HG02642 (cell line): Measurements from ENCODE around the gene NPTN.
"Not testable (repeated sequence)": the region's sequence is repeated elsewhere in the genome, so short reads cannot be mapped to it uniquely, and the experiment has no call there.

Experiments
- ATAC-seq: cut with Tn5 transposase; IDR thresholded peaks from one replicate; pipeline ENCODE4 v1.9.1; 2021; ENCODE audit warnings: mild to moderate bottlenecking; ENCODE audit not compliant: unreplicated experiment, poor library complexity

NPTN gene

DNA sequence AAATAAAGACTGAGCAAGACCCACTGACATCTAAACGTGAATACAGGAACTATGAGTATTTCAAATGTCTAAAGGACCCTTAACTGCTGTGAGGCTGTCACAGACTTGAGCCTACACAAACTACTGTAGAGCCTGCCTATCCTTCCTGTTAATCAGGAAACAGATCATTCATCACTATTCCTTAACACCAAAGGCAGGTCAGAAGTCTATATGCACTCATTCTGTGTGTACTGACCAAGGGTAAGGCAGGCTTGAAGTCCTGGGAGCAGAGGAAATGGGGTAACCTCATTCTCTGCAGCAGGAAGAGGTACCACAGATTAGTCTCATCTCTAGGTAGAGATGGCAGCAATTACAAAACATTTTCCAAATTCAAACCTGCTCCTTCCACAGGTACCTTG lies 30.7 kb downstream of the NPTN start:
- no peak for ATAC-seq

DNA sequence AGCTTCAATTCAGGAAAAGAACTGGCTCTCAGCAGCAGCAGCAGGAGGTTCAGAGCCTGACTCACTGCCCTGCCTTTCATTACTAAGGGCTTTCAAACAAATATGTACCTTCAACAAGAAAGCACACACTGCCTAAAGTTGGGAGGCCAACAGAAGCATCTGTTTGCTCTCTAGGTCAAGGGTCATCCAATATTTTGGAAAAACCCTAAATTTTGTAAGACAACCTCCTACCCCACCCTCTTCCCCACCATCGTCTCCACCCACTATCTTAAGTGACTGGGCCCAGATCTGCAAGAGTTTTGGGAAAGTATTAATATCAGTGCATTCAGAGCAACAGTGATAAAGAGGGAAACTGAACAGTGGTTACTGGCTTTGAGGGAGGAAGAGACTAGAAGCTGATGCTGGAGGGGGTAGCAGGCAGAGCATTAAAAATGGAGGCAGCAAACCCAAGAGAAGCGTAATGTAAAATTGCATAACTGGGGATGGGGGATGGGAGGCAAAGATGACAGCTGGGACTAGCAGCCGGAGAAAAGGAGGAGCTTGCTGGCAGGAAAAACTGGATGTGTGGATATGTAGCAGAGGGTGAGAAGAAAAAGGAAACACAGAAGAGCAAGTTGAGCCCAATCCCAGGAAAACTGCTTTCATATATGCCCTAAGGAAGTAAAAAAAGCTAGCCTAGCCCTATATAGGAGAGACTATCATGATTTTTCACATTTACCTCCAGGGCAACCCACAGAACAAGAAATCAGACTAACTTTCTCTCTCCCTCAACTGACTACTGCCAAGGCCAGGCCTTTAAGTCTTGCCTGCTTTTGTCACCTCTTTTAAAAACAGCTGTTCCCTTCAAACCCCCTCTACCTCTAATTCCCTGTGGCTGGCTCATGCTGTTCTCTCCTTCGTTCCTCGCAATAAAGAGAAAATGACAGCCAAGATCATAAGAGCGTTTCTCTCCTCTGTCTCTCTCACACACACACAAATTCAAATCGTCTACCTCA lies 31.4 kb downstream of the NPTN start:
- no peak for ATAC-seq

DNA sequence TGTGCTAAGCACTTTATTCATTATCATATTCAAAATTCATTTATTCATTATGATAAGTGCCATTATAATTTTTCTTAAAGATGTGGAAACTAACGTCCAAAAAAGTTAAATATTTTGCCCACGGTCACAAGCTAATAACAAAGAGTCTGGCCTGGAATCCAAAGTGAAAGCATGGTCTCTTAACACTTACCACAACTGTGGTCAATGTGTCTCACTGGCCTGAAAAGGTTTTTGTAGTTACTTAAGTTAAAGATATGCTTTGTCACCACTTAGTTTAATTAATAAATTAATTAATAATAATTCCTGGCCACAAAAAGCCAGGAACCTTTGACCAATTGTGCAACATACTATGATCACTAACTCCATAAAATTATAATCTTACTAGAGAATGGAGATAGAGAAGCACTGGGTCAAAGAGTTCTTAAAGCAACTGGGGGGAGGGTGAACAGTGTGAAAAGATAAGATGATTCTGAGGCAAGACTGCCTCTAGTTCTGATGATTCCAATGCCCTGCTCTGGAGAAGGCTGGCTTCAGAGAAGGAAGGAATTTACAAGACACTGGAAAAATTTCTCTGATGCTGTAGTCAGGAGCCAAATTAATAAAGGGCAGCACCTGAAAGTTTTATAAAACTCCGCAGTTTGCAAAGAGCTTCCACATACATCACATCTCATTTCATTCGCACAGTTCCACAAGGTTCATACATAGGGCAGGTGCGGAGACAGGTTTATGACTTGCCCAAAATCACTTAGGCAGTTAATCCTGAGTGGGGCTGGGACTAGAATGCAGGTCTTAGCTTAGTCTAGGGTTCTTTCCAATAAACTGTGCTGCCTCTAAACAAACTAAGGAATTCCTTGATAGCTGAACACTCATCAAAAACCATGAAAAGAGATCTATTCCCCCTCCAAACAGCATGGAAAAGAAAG lies 32.5 kb downstream of the NPTN start:
- no peak for ATAC-seq

DNA sequence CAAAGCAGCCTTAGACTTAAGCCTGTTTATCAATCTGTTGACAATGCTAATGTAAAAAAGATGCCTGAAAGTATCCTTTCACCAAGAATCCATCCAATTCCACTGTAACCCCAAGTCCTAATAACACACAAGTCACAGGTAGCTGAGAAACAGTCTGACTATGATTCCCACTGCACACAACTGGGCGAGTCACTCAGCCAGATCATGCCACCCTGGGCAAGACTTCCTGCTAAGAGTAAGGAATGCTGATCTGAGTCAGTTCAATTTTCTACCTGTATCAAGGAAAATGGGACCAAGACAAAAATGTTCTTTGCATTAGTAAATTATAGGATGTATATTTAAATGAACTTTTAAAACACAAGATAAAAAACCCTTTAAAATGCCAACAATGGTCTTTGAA lies 33.3 kb downstream of the NPTN start:
- no peak for ATAC-seq

DNA sequence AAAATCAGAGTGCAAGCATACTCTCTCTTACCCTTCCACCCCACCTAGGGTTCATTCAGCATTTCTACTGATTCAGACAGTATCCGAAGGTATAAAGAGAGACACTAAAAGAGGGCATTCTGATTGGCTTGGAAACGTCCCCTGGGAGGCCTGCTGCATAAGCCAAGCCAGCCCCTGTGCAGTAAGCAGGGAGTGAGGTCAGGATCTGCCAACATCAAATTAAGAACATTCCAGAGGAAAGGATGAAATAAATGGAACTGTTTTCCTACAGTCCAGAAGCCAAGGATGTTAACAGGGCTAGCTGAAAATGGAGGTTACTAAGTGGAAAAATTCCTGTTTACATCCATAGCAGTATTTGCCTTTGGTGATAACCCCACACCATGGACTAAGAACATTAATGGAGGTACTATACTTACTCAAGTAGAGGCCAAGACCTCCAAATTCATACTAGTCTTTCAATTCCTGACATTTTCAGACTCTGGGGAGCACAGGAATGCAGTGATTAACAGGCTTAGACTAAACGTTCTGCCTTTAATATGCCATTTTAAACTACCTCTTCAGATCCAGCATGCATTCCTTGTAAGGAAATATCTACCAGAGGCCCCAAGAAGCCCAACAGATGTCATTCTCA lies 34.5 kb downstream of the NPTN start:
- ATAC-seq = no peak

DNA sequence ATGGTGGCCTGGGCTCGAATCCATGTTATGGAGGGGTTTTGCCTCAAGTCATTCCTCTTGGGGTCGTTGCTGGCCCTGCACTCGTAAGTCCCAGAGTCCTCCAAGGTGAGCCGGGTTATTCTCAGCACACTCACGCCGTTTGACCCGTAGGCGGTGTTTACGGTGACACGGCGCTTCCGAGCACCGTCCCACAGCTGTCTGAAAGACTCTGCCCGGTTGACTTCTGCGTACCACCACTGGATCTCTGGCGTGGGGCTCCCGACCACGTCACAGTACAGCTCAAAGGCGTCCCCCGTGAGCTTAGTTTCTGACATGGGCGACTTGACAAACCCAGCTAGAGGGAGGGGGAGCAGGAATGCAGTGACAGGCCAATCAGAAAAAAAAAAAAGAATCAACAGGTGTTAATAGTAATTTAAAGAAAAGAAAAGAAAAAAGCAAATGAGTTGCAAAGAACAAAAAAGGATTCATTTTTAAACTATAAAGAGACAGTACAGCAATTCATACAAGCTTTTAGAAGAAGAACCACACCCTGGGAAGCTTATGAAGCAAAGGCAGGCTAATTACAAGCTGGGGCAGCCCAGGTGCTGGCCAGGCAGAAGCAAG lies 36.1 kb downstream of the NPTN start:
- no peak for ATAC-seq

DNA sequence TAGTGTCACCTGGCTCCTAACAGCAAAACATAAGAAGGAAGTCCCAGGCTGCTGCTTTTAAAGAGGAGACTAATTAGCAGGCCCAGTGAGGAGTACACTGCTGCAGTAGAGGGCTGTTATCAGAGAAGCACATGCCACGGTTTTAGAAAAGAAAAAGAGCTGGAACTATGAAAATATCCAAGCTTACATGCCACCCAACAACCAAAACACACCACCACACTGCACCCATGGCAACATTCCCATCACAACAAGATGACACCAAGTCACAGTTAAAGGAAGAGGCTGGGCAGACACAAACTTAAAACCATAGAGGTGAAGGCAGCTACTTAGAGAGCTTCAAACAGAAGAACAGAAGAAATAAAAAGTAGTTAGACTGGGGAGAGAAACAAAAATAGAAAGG lies 37.0 kb downstream of the NPTN start:
- ATAC-seq = no peak

DNA sequence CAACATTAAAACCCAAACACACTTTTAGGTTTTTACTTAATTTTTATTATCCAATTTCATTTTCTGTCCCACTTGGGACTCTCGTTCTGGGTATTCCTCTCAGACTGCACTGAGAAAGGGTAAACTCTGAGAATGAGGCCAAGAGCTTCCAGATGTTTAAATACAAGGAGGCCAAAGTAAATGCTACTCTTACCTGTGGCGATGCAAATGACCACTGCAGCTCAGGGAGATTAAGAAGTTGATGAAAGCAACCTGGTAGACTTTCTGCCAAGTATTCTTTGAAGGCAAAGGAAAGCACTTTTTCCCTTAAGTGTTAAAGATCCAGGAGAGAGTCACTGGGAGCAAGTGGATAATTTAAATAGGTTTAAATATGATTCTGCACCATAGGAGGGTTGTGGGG lies 39.1 kb downstream of the NPTN start:
- ATAC-seq = no peak

DNA sequence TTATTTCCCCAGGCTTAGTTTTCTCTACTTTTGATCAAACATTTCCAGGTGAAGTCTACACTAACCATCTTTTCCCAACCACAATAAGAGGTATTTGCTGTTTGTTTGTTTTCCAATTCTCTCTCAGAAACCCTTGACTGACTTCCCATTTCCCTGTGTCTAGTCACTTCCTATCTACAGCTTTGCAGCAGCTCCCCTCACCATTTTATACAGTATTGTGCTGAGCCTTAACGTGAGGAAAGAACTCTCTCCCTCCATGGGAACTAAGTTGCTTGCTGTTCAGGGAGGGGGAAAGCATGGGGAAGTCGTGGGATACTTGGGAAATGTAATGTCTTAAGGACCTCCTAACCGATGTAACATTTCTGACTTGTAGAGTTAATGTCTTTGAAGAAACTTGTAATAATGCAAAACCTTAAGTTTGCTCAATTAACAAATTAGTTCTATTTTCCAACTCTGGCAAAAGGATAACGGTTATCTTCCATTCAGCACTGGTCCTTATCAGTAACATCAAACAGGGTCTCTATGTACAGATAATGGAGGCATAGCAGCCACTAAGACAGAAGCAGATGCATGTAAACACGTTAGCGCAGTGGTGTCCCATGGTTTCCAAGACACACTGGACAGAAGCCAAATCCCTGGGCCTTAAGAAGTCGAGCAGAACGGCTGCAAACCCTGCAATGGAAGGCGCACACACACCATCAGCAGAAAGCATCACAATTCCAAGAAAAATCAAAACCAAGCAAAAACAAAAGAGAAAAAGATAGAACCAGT lies 39.7 kb downstream of the NPTN start:
- no peak for ATAC-seq

DNA sequence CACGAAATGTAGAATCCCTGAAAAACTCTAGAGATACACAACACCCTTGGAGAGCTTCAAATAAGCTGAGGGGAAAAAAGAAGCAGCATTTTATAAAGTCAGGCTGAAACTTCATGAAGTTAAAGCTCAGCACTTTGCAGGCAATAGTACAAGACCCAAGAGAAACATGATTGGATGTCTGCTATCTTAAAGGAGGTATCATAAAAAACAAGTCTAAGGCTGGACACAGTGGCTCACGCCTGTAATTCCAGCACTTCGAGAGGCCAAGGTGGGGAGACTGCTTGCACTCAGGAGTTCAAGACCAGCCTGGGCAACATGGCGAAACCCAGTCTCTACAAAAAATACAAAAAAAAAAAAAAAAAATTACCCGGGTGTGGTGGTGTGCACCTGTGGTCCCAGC lies 42.9 kb downstream of the NPTN start:
- no peak for ATAC-seq

DNA sequence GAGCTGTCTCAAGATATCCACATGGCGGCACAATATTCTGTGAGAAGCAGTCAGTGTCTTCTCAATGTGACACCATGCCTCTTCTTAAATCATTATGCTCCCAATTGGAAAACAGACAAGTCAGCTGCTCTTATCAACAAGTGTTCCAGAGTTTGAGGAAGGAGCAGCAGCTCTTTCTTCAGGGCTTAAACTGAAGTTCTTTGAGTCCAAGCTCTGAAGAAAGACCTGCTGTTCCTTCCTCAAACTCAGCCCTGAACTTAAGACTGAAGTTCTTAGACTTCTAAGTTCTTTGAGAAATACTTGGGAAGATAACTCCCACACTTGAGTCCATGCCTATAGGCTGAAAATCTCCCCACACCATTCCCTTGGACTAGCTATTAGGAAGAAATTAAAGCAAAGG lies 43.4 kb downstream of the NPTN start:
- no peak for ATAC-seq

DNA sequence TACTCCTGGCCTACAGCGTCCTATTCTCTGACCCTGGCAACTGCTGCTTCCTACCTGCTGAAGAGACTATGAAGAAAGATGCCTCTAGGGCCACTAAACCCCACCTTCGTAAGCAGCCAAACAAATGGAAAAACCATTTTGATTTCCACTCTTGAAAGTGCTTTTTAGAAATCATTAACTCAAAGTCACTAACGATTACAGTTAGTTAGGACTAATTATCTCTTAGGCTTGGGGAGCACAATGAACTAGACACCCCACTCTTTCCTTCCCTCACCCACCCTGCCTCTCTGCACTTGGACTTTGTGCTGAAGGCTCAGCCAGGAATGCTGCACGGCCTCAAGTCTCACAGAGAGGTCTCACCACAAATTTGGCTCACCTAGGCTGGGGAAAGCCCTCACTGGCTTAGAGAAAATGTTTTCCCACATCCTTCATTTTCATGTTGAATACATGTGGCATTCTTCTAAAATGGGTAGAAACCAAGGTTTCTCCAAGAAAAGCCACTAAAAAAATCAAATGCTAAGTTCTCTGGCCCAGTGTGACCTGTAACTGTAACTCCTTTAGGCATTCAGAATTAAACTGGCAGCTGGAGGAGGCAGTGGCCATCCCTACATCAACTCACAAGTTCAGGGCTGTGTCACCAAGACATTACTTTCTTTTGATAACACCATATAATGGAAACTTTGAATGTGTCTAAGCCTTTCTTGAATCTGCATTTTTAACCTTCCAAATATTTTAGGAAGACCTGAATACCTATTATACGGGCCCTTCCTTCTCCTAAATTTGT lies 47.1 kb downstream of the NPTN start:
- ATAC-seq = no peak

DNA sequence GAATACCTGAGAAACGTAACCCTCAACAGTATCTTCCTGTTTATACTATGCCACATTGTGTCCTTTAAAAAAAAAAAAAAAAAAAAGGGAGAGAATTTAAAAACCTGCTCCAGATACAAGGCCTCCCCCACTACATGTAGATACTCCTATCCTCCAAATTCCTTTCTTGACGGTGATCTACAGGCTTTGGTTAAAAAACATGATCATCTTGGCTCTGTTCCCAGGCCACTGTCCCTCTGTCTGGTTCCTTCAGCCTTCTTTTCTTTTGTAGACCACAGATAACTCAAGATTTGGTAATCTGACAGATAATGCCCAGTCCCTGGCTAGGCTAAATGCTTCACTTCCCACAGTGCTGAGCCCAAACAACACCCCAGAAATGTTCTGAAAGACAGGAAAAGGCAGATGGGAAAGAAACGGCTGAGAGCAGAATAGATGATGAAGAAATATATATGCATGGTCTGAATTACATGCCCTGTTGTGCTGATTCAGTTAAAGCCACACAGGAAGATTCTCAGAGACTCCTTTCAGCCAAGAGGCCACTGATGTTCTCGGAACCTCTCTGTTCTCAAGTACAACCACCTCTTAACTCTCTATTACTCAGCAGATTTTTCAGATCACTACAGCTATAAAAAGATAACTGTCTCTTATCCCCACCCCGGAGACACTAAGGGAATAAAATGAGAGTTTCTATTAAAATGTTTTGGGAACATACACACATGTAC lies 48.3 kb downstream of the NPTN start:
- ATAC-seq = no peak

DNA sequence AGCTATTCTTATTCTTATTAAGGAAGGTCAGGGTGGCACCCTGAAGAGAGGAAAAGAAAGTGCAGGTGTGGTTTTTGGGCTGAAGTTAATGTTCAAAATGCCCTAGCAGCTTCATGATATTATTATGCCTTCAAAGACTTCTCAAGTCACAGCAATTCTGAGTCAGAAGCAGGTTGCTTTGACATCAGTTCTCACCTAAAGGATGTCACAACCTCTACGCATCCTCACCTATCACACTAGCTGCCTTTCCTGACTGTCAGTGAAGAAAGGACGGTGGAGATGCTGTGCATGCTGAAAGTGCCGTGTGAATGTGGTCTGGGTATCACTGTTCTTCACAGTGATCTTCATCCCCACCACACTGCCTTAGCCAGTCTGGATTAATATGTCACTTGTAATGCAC lies 49.6 kb downstream of the NPTN start:
- no peak for ATAC-seq

DNA sequence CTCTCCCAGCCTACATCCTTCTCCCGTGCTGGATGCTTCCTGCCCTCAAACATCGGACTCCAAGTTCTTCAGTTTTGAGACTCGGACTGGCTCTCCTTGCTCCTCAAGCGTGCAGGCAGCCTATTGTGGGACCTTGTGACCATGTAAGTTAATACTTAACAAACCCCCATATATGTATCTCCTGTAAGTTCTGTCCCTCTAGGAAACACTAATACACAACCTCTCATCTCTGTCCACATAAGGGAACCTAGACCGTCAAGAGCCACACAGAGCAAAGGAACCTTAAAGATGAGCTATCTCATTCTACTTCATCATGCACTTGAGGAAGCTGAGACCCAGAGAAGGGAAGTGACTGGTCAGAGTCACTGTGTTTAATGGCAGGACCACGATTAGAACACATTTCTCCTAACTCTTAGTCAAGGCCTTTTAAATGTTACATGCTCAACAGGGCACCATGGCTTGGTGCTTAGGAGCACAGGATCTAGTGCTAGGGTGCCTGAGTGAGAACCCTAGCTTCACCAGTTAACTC lies 50.3 kb downstream of the NPTN start:
- no peak for ATAC-seq

DNA sequence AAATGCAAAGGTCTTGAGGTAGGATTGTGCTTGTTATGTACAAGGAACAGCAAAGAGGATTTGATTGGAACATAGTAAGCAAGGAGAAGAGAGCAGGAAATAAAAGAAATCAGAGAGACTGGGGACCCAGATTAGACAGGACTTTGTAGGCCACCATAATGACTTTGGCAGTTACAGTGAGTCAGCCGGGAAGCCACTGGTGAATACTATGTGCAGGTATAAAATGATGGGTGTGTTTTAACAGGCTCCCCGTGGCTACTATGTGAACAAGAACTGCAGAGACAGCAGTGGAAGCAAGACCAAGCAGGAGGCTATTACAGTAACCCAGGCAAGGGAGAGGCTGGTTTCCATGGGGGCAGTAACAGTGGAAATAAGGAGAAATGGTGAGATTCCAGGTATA lies 55.2 kb downstream of the NPTN start:
- ATAC-seq = no peak

DNA sequence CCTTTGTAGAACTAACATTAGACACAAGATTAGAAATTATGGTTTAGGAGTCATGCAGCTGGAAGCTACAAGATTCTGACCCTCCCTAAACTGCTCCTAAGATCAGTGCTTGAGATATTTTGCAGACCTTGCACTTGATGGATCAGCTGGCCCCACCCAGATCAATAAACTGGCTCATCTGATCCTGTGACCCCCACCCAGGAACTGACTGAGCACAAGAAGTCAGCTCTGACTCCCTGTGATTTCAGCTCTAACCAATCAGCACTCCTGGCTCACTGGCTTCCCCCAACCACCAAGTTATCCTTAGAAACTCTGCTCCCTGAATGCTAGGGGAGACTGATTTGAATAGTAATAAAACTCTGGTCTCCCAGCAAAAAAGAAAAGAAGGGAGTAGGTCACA lies 55.6 kb downstream of the NPTN start:
- not testable (repeated sequence) for ATAC-seq

DNA sequence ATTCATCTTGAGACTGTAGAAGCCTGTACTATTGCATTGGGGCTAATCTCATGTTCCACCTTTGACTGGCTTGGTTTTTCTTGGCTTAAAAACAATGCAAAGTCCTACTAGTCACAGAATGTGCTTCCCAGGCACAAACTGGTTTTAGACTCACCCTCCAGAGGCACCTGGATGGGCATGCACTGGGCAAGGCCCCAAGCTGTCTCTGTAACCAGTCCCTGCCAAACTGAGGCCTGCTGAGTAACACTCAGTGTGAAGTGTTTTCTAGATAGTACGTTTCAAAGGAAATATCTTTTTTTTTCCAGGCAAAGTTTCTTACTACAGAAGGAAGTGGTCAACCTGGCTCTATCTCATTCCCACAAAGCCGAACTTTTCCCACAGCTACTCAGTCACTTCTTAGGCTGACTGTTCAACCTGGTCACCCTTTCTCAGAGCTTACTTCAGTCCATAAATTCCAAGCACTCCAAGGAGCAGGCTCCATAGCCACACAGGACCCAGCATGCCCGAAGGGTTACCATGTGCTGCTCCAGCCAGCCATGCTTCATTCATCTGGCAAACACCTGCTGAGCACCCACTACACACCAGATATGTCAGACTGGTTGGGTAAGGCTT lies 57.4 kb downstream of the NPTN start:
- ATAC-seq = no peak
